ENCODE data around the gene KCNG4.
A peak's percentile ranks its signal among the peaks of the same experiment; 100 is the strongest.

Gene KCNG4

GRCh38 chr16:84183911-84184591 is 55.8 kb downstream of the KCNG4 start:
- no peak for DNase-seq (ENCODE audit: low read depth in 3 of 3)

- no peak for DNase-seq (ENCODE audit: low read depth in 3 of 3)
These were observed 56.3 kb downstream of the KCNG4 start for GRCh38 chr16:84183572-84183875.

GRCh38 chr16:84182680-84183571 is 56.9 kb downstream of the KCNG4 start:
- DNase-seq (ENCODE audit: low read depth in 3 of 3), result no peak

- DNase-seq (ENCODE audit: low read depth in 3 of 3), result no peak
These were observed 57.7 kb downstream of the KCNG4 start for GRCh38 chr16:84182104-84182503.

DNA sequence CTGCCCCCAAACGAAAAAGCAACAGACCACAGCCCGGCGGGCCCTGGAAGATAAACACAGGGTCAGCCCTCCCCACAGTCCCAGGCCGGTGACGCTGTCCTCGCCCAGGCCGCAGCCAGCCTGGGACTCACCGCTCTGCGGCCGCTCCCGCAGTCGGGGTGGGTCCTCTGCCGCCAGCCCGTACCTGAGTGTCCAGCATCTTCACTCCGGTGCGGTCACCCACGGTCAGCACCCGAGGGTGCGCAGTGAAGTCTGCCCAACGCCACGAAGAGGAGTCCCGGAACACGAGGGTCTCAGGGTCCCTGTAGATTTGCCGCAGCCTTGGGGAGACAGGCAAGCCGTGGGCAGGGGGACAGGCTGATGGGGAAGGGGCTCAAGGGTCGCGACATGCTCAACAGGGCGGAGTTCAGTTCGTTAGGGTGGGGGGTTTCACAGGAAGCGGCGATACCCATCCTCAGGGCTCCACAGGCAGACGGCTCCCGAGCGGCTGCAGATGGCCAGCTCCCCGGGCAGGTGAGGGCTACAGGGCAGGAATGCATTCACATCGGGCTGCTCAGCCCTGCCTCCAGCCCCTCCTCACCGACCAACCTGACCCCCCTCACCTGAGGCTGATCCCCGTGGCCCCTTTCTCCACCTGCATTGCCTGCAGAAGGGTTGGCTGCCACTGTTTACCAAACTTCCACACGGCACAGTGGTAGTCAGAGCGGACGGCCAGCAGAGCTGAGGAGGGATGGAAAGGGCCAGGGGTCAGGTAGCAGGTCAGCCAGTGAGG is 58.5 kb downstream of the KCNG4 start:
- no peak for DNase-seq (ENCODE audit: low read depth in 3 of 3)

GRCh38 chr16:84180519-84181140 is 59.2 kb downstream of the KCNG4 start:
- no peak for DNase-seq (ENCODE audit: low read depth in 3 of 3)

- DNase-seq (ENCODE audit: low read depth in 3 of 3), result no peak
These were observed 60.0 kb downstream of the KCNG4 start for GRCh38 chr16:84179612-84180320.

- DNase-seq (ENCODE audit: low read depth in 3 of 3), result no peak
These were observed 60.8 kb downstream of the KCNG4 start for GRCh38 chr16:84178892-84179611.

DNA sequence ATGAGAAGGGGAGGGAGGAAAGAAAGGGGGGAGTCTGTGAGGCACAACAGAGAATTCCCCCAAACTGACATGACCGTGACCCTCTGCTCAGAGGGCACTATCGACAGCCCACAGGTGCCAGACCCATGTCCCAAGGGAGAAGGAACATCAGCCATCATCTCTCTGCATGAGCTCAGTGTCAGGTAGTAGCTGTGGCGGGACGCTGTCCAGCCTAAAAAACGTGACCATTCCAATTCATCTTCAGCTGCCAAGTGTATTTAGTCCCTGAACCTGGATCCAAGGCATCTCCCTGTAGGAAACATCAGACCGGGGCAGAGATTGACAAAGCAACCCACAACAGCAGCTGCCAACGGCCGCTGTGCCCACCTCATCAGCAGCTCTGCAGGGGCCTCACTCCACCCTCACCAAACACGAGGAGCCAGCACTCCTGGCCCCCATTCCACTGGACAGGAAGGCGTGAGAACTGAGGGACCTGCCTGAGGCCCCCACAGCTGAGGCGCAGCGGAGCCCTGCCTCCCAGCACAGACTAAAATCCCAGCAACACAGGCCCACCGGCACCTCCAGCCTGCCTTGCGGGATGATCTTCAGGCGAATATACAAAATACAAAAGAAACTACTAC is 61.6 kb downstream of the KCNG4 start:
- no peak for DNase-seq (ENCODE audit: low read depth in 3 of 3)

DNA sequence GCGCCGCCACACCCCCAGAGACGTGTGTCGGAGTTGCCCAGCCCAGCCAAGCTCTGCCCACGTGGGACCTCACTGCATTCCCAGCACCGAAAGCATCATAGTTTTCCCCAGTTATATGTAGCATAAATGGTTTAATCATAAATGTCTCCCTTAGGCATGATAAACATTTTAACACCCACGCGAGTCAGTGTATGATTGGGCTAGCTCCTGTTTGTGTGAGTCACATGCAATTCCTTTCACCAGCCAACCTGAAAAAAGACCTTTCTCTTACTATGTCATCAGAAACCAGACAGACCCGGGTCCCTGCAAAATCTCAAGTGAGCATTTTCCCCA is 62.1 kb downstream of the KCNG4 start:
- peak in 1 of 3 donors; percentile 22 for DNase-seq (ENCODE audit: low read depth in 3 of 3)

- DNase-seq (ENCODE audit: low read depth in 3 of 3), result no peak
These were observed 63.4 kb downstream of the KCNG4 start for GRCh38 chr16:84176192-84177053.

- DNase-seq (ENCODE audit: low read depth in 3 of 3), result peak; percentile 29 to 46 (median 43)
These were observed 64.3 kb downstream of the KCNG4 start for GRCh38 chr16:84175350-84176081.

DNA sequence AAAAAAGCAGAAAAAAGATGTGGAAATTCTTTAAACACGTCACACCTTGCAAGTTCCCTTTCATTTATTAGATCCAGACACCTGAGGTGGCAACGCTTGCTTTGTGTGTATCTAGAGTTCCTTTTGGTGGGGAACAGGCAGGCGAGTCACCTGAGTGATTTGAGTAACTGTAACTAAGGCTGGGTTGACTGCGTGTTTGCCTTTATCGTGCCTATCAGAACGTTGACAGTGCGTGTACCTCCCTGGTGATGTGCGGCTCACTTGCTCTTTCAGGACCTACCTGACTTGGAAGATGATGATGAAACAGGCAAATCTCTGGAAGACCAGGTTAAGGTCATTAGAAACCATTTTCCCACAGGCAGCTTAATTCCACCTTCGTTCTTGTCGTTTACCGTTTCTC is 65.4 kb downstream of the KCNG4 start:
- DNase-seq (ENCODE audit: low read depth in 3 of 3), result no peak

DNA sequence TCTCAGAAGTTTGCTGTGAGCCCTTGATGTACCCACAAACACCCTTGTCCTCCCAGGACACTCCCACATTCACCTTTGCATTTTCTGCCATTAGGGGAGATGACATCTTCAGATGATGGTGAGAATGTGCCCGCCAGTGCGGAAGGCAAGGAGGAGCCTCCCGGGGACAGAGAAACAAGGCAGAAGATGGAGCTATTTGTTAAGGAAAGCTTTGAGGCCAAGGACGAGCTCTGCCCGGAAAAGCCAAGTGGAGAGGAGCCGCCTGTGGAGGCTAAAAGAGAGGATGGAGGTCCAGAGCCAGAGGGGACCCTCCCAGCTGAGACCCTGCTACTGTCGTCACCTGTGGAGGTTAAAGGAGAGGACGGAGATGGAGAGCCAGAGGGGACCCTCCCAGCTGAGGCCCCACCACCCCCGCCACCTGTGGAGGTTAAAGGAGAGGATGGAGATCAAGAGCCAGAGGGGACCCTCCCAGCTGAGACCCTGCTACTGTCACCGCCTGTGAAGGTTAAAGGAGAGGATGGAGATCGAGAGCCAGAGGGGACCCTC is 70.0 kb downstream of the KCNG4 start:
- DNase-seq (ENCODE audit: low read depth in 3 of 3), result no peak

Measured in stimulated activated CD4-positive, alpha-beta T cell treated with anti-CD3 and anti-CD28 coated beads, TNF-alpha, amount 100 ng/mL, for 48 hours (primary cell).